T-helper 1 cell treated with Interleukin-12 subunit alpha and Interleukin-12 subunit beta and Interleukin-4 antibody, amounts not matched to agents 30 ng/mL and 1 ng/mL, for 36 hours (primary cell): Measurements from ENCODE around the gene COL15A1. TPM values are rescaled to one million over a fixed set of nuclear protein-coding genes. Genes with fewer than 3 reads are reported as not detected.

Experiments
- intact Hi-C: fragments of 100-400 bp; cut with micrococcal nuclease; formaldehyde crosslinking; loops from one replicate; pipeline ENCODE4 v1.15.1; 2024
- total RNA-seq: library from RNA; stranded (reverse); gene quantifications from 2 replicates; pipeline ENCODE4 v1.2.3, GENCODE V29; 2022

Gene COL15A1
- total RNA-seq, 1 donor from 2014 or later, result 0.51 TPM

GRCh38 chr9:99103054-99103895, 159.6 kb downstream of the COL15A1 start:
- intact Hi-C loops, result no loop called here

GRCh38 chr9:99103901-99104458, 160.3 kb downstream of the COL15A1 start:
- intact Hi-C loops, result loop anchor here (1.0 to 2.0 kb wide), 10 partner anchors 9 to 715 kb away; partner anchors contain the start of gene ALG2

GRCh38 chr9:99104459-99105151, 160.9 kb downstream of the COL15A1 start, which contains the start of gene TGFBR1:
Gene TGFBR1 (plus strand): TSS chr9:99105113. CDS start chr9:99105206, 93 bp downstream.
- intact Hi-C loops, result loop anchor here (1.0 to 2.0 kb wide), 10 partner anchors 9 to 714 kb away; partner anchors contain the start of gene ALG2

- intact Hi-C loops, result loop anchor here (2.0 kb wide), 1 partner anchor 713 kb away; no protein-coding TSS in a partner anchor
Measured at GRCh38 chr9:99105152-99106043, 161.7 kb downstream of the COL15A1 start.

GRCh38 chr9:99106044-99106375, 162.3 kb downstream of the COL15A1 start:
- intact Hi-C loops, result no loop called here

GRCh38 chr9:99107421-99107820, 163.7 kb downstream of the COL15A1 start:
- intact Hi-C loops, result no loop called here

GRCh38 chr9:99108131-99108530, 164.4 kb downstream of the COL15A1 start:
- intact Hi-C loops, result no loop called here

GRCh38 chr9:99109522-99109921, 165.8 kb downstream of the COL15A1 start:
- intact Hi-C loops, result no loop called here

- intact Hi-C loops, result loop anchor here (1.0 to 2.0 kb wide), 3 partner anchors 9 to 54 kb away; no protein-coding TSS in a partner anchor
Measured at GRCh38 chr9:99112750-99113413, 169.2 kb downstream of the COL15A1 start.

GRCh38 chr9:99113414-99114048, 169.8 kb downstream of the COL15A1 start:
- intact Hi-C loops, result loop anchor here (1.0 to 2.0 kb wide), 3 partner anchors 9 to 55 kb away; no protein-coding TSS in a partner anchor

GRCh38 chr9:99114049-99114440, 170.3 kb downstream of the COL15A1 start:
- intact Hi-C loops, result no loop called here

GRCh38 chr9:99114846-99115500, 171.3 kb downstream of the COL15A1 start:
- intact Hi-C loops, result no loop called here

- intact Hi-C loops, result no loop called here
Measured at GRCh38 chr9:99116003-99116411, 172.3 kb downstream of the COL15A1 start.

GRCh38 chr9:99118782-99119466, 175.2 kb downstream of the COL15A1 start:
- intact Hi-C loops, result loop anchor here (1.0 kb wide), 6 partner anchors 9 to 119 kb away; no protein-coding TSS in a partner anchor

- intact Hi-C loops, result loop anchor here (1.0 kb wide), 6 partner anchors 8 to 120 kb away; no protein-coding TSS in a partner anchor
Measured at GRCh38 chr9:99119976-99120655, 176.4 kb downstream of the COL15A1 start.
